Coronary artery (tissue), 2 donors: ENCODE results near the gene SMG6.

Source experiments
- DNase-seq: peaks from one replicate; pipeline ENCODE4 v3.0.0-alpha.2; 2017; ENCODE audit warnings: low spot score
- H3K27ac ChIP-seq, 2 donors: fragments of 200-600 bp; sonication (generic); one replicate each; pipeline ENCODE4 v1.5.1; 2016 to 2019
- H3K4me3 ChIP-seq: fragments of 200-600 bp; sonication (generic); 2 replicates; pipeline ENCODE4 v1.5.1; 2016; ENCODE audit warnings: mild to moderate bottlenecking, moderate library complexity
- TF ChIP-seq, protein P1 (sequence below): fragments of 200-600 bp; sonication (generic); IDR thresholded peaks from one replicate; pipeline ENCODE4 v1.5.1; 2019; ENCODE audit warnings: antibody characterized with exemption

Gene SMG6

DNA sequence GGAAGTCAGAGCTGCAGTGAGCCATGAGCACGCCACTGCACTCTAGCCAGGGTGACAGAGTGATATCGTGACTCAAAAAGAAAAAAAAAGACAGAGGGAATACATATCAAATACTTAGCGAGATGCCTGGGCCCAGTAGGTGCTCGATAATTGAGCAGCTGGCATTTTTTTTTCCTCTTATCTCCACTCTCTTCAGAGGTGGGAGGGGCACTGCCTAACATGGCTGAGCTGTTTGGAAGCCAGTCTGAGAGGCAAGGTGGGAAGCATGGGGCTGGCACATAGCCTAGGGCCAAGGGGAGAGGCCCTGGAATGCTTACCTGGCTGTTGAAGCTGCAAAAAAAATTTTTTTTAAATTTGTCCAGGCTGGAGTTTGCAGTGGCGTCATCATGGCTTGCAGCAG lies 210.2 kb downstream of the SMG6 start:
- TF ChIP-seq, protein P1, sequence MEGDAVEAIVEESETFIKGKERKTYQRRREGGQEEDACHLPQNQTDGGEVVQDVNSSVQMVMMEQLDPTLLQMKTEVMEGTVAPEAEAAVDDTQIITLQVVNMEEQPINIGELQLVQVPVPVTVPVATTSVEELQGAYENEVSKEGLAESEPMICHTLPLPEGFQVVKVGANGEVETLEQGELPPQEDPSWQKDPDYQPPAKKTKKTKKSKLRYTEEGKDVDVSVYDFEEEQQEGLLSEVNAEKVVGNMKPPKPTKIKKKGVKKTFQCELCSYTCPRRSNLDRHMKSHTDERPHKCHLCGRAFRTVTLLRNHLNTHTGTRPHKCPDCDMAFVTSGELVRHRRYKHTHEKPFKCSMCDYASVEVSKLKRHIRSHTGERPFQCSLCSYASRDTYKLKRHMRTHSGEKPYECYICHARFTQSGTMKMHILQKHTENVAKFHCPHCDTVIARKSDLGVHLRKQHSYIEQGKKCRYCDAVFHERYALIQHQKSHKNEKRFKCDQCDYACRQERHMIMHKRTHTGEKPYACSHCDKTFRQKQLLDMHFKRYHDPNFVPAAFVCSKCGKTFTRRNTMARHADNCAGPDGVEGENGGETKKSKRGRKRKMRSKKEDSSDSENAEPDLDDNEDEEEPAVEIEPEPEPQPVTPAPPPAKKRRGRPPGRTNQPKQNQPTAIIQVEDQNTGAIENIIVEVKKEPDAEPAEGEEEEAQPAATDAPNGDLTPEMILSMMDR, result no peak
- DNase-seq, result no peak
- H3K27ac ChIP-seq, result no peak overlapping the region
- no peak overlapping the region for H3K4me3 ChIP-seq

DNA sequence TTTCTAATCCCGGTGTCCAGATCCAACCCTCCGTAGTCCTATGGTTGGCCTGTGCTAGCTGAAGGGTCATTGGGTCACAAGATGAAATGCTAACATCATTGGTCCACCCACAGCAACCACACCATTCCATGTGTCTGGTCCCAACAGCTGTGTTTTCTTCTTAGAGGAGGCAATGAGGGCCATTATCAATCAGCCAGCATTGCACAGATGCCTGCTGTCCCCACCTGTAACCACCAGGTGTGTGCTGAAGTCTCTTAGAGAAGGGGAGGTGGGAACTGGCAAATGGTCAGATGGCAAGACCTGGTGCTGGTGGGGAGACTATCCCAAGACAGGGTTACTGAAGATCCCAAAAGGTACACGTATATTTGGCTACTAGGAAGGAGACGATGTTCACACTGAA lies 211.3 kb downstream of the SMG6 start:
- no peak for DNase-seq
- TF ChIP-seq, protein P1, result no peak
- H3K27ac ChIP-seq, result peak overlapping the region in 1 of 2 donors; percentile 12
- H3K4me3 ChIP-seq, result no peak overlapping the region

DNA sequence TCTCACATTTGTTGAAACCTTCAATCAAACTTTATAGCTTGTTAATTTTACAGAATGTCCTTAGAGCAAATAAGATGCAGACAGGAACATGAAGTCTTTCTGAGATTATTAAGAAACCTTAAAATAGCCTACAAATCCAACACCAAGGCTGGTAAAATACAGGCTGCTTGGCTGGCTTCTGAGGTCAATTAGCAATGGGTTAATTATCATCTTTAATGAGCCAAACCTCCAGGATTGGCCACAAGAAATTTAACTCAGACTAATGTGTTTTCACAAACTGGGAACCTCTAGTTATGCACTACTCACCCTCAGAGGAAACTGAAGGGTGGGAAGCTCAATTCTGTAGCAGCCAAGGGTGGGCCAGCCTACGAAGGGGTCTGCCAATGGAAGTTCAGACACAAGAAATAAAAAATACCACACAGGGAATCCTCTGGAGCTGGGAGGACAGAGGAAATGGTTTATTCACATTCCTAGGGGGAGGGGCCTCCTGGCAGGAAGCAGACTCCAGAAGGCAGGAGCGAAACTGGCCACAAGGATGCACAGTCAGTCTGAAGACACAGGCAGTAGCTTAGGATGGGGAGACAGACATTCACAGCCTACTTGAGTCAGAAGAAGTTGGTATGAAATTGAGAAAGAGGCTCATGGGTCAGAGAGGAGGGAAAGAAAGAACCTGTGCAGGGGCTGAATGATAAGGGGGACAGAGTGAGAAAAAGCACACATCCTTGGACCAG lies 212.6 kb downstream of the SMG6 start:
- DNase-seq, result no peak
- TF ChIP-seq, protein P1, result no peak
- Histone ChIP-seq H3K4me3 (no peak overlapping the region), H3K27ac (peak overlapping the region in 1 of 2 donors; percentile 62)

DNA sequence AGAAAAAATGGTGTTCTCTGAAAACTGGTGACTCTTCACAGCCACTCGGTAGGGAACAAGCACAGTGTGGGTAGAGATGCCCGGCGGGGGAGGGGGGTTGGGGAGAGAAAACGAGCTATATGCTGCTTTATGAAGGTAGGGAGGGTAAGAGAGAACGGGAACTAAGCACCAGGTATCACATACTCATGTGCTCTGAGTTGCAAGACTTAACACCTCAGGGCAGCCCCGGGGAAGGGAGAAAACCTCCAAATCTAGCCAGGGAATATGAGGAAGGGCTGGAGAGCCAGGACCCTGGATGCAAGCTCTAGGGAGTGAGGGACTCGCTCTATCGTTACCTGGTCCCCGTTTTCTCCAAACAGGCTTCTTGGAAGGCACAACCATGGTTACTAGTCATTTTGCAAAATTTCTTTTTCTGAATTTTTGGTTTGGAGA lies 213.4 kb downstream of the SMG6 start:
- Histone ChIP-seq H3K4me3 (no peak overlapping the region), H3K27ac (peak overlapping the region; percentile 46 to 86)
- no peak for DNase-seq
- TF ChIP-seq, protein P1, result no peak

DNA sequence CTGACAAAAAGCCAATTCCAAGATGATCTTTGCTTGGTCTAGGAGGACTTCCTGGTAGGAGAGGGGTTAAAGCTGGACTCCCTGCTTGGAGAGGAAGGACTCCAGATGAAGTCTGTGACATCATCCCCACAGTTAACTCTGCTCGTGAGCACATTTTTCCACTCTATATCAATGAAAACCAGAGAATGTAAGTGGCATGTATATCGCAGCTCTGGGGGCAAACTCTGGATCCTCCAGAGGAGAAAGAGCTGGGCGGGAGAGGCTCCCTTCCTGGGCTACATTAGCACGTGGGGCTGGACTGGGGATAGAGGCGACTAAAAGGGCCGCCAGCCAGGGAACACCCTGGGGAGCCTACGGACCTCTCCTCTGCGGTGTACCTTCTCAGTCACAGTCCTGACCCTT lies 214.6 kb downstream of the SMG6 start:
- Histone ChIP-seq H3K4me3 (peak overlapping the region; percentile 59), H3K27ac (peak overlapping the region; percentile 51 to 86)
- TF ChIP-seq, protein P1, result no peak
- DNase-seq, result no peak

DNA sequence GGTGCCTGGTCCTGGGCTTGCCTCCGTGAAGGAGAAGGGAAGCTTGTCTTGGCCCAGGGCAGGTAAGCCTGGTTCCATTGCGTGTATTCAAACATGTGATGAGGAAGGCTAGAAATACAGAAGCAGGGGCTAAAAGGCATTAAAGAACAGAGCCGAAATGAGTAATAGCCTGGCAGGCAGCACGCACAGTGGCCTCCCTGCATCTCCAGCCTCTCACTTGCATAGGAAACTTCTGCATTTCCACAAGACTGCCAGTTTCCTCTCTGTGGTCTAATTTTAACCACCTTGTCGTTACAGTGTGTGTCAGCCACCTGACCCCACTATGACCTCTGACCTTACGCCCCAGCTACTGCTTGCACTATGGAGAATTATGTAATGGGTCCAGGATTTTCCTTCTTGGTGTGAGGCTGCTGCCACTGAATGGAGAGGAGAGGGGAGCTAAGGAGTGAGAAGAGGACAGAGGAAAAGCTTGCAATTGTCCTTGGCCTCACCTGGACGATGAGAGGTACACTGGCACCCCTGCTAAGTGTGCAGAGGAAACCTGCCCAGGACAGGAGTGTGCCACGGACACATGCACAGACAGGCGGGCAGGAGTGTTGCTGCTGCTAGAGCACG lies 215.9 kb downstream of the SMG6 start:
- Histone ChIP-seq H3K4me3 (no peak overlapping the region), H3K27ac (peak overlapping the region in 1 of 2 donors; percentile 86)
- no peak for DNase-seq
- TF ChIP-seq, protein P1, result no peak

DNA sequence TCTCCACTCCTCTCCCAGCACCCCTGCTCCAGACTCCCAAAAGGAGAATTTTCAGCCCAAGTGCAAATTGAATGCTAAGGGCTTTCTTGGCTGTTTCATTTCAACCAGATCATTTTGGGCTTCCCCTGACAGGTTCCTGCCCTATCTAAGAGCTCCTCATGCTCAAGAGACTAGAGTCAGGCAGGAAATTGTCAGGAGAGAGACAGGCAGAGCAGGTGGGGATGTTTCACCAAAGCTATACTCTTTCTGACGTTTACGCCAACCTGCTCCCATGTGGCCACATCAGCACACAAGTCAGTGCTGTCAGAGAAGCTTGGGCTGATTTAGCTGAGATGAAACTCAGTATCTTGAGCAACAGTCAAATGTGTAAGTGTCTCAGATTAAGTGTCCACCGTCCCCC lies 217.3 kb downstream of the SMG6 start:
- no peak for DNase-seq
- Histone ChIP-seq H3K27ac (peak overlapping the region; percentile 18 to 86), H3K4me3 (no peak overlapping the region)
- TF ChIP-seq, protein P1, result no peak
